Frontal cortex (tissue), 4 donors: ENCODE measurements around the gene MYBPC3. TPM values are rescaled to one million over a fixed set of nuclear protein-coding genes. Genes with fewer than 3 reads are reported as not detected.
"Not testable (repeated sequence)": the region's sequence is repeated elsewhere in the genome, so short reads cannot be mapped to it uniquely, and the experiment has no call there.

ENCODE experiments used
- DNase-seq, 2 donors: peaks; one replicate each; pipeline ENCODE4 v3.0.0; 2012; ENCODE audit warnings: low spot score in 2 of 2
- FAIRE-seq: peaks from 2 replicates; lab custom pipeline; 2012; peaks lifted over from hg19 to GRCh38; lab: Jason Lieb, UNC
- total RNA-seq: library from RNA; depleted of rRNA; stranded (reverse); fragments of >200 nt; gene quantifications from one replicate; pipeline ENCODE4 v1.2.3, GENCODE V29; 2014
- donor health status: control.
- donor health status: control.
- donor health status: control.

Gene MYBPC3
- total RNA-seq, 1 donor from 2014 or later, result not detected

GRCh38 chr11:47342036-47342803, 10.3 kb downstream of the MYBPC3 start:
- no peak for FAIRE-seq
- DNase-seq, result no peak

GRCh38 chr11:47340980-47341775, 11.3 kb downstream of the MYBPC3 start:
- no peak for FAIRE-seq
- no peak for DNase-seq

DNA sequence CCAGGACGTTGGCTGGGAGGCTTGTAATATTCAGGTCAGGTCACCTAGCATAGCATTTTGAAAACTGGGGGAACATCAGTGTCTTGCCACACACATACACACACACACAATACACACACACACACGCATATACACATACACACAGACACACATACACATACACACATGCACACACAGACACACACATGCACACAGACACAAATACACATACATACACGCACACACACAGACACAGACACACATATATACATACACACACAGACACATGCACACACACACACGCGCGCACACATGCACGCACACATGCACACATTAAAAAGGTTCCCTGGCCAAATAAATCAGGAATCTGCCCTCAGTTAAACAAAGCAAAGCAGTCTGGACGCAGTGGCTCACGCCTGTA, 12.5 kb downstream of the MYBPC3 start:
- DNase-seq (no peak), FAIRE-seq (no peak)

GRCh38 chr11:47338396-47339241, 13.9 kb downstream of the MYBPC3 start:
- DNase-seq (no peak), FAIRE-seq (no peak)

DNA sequence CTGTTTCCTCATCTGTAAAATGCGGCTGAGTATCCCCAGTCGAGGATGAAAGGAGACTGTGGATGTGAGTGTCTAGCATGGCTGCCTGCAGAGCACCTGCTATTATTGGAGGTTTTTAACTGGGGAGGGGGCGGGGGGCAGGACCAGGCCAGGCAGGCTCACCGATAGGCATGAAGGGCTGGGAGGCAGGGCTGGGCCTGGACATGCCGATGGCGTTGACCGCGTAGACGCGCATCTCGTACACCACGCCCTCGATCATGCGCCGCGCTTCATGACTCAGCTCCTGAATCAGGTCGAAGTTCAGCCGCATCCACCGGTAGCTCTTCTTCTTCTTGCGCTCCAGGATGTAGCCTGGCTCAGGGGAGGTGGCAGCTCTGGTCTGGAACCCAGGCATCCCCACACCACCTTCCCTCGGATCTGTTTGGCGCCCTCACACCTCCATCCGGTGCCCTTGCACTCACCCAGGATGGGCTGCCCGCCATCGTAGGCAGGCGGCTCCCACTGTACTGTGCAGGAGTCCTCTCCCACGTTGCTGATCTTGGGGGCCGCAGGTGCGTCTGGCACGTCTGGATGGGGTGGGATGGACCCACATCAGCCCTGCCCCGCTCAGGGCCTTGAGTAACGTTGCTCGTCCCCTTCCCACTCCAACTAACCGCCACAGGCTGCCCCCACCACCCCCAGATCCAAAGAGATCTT, 15.1 kb downstream of the MYBPC3 start:
- FAIRE-seq, result no peak

DNA sequence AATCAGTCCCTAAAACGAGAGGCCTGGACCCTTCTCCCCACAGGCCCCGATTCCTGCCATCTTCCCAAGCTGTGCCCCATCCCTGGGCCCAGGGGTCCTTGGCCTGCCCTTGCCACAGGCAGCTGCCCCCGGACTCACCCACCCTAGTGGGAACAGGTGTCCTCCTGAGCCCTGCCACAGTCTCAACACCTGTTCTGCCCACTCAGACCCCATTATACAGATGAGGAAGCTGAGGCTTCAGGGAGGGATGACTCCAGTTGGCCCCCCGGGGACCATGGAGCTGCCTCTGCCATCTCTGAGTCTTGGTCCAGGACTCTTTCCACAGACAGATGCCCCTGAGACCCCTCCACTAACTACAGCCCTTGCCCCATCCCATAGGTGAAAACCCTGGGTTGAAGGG, 15.9 kb downstream of the MYBPC3 start:
- FAIRE-seq, result no peak
- no peak for DNase-seq

More for the DNA sequence above, 15.1 kb downstream of the MYBPC3 start:
- DNase-seq, result no peak

DNA sequence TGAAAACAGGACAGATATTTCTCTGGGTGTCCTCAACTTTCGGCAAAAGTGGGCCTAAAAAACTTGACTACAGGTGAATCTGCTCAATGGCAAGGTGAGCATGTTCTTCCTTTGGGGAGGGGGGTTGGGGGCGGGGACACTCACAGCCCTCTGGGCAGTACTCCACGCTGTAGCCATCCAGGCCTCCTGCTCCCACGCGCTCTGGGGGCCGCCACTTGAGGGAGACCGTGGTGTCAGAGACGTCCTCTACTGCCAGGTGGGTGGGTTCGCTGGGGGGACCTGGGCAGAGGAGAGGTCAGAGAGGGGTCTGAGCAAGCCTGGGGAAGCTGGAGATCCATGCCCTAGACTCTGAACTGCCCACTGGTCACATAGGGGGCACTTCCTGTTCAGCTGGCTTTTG, 16.8 kb downstream of the MYBPC3 start:
- FAIRE-seq (no peak), DNase-seq (no peak)

DNA sequence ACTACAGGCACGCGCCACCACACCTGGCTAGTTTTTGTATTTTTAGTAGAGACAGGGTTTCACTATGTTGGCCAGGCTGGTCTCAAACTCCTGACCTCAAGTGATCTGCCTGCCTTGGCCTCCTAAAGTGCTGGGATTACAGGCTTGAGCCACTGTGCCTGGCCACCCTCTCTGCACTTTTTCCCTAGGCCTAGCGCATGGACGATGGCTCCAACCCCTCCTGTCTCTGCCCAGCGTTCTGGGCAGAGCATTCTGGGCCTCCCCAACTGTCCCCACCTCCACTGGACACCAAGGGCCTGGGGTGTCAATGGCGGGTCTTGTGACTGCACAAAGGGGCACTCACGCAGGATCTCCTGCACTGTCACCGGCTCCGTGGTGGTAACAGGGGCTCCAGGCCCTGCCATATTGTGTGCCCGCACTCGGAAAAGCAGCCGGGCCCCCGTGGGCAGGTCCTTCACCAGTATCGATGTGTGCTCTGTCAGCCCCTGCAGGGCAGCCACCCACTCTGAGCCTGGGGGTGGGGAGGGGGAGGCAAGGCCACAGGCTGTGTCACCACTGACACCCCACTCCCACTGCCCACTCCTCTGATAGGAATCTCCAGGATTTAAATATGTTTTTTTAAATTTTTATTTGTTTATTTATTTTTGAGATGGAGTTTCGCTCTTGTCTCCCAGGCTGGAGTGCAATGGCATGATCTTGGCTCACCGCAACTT, 17.6 kb downstream of the MYBPC3 start:
- not testable (repeated sequence) for DNase-seq, FAIRE-seq

DNA sequence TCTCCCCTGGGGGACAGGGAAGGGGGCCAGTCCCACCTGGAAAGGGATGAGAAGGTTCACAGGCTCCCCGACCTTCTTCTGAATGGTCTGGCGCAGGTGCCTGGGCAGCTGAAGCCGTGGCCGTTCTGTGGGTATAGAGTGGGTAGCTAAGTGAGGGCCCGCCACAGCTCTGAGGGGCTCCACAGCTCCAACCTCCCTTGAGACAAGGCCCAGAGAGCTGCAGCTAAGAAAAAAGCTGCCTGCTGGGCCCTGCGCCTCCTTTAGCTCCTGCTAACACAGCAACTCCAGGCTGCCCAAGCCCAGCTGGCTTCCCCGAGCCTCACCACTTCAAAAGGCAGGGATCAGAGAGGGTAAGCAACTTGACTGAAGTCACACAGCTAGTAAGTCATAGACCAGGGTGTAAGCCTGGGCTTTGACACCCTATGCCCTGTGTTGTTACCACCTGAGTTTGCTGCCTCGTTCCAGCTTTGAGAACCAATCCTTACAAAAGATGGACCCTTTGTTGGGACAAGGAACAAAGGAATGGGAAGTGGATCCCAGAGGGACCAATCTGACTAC, 18.5 kb downstream of the MYBPC3 start:
- FAIRE-seq (no peak), DNase-seq (no peak)

DNA sequence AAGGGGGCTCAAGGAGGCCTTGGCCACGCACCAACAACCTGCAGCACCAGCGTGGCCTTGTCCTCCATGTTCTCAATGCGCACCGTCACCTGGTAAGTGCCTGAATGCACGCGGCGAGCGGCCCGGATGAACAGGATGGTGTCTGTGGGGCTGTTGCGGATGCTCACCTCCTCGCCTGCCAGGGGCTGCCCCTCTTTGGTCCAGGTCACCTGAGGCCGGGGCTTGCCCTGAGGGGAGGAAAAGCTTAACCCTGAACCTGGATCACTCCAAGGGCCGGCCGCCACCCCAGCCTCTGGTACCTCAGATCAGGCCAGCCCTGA, 19.0 kb downstream of the MYBPC3 start:
- no peak for DNase-seq
- no peak for FAIRE-seq

- DNase-seq (no peak), FAIRE-seq (no peak)
These were observed 19.5 kb downstream of the MYBPC3 start for GRCh38 chr11:47332791-47333525.

GRCh38 chr11:47332303-47332711, 20.2 kb downstream of the MYBPC3 start:
- FAIRE-seq, result no peak

DNA sequence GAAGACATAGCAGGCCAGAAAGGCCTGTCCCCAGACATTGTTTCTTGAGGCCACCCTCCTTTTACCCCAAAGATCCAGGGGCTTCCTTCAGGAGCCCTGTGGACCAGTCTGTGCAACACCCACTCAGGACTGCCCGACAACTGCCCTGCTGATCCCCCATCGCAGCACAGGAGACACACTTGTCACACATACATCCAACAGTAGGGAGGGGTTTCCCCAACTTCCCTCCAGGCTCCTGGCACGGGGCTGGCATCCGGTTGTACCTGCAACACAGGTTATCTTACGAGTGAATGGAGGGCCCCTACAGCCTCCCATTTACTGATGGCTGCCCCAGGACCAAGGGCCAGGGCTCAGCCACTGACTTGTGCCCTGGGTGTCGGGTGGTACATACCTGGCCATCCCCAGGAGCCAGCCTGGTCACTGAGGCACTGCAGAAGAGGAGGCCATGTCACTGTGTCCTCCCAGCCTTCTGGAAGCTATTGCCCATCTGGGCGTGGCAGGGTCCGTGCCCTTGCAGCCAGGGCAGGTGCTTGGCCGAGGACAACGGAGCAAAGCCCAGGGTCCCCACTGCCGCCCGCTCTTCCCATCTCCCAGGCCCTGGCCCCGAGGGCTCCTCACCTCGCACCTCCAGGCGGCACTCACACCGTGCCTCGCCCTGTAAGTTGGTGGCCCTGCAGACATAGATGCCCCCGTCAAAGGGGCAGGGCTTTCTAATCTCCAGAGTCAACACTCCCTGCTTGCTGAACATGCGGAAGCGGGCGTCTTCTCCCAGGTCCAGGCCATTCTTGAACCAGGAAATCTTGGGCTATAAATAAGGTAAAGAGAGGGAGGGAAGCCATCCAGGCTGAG, 20.8 kb downstream of the MYBPC3 start:
- DNase-seq, result no peak
- FAIRE-seq, result no peak

More at GRCh38 chr11:47332303-47332711, 20.2 kb downstream of the MYBPC3 start:
- DNase-seq, result no peak

DNA sequence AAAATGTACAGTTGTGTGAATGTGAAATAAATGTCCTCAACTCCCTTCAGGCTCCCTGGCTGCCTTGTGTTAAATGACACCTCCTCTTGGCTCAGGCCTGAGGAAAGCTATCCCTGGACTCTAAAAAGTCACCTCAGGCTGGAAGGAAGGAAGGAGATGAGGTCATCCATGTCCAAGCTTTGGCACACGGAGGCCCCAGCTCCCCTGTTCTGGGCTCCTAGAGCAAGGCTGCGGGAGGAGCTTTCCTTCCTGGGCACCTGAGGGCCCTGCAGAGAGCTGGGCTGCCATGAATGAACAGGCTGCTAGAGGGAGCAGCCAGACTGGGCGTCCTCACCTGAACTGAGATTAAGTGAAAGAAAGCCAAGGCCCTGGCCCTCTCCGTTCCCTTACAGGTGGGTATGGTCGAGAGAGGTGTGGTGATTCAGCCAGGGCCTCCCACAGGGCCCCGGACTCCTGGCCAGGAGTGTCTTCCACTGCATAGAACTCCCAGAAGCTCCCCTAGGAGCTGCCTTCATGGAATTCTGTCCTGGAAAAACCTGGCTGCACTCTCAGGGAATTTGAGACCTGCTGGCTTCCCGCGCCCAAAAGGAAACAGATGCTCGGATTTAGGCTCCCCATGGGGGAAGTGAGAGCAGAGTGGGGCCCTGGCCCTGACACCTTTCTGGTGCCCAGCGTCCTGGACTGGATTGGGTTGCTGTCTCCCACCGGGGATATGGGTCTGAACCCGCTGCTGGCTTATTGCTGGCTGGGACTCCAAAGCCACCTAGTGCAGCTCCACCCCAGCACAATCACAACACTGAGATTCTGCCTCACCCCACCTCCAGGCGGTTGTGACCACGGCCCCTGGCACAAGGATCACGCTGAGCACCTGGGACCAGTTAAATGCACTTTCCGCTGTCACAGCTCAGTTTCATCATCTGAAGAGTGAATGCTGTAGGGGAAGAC, 22.2 kb downstream of the MYBPC3 start:
- DNase-seq (no peak), FAIRE-seq (no peak)

DNA sequence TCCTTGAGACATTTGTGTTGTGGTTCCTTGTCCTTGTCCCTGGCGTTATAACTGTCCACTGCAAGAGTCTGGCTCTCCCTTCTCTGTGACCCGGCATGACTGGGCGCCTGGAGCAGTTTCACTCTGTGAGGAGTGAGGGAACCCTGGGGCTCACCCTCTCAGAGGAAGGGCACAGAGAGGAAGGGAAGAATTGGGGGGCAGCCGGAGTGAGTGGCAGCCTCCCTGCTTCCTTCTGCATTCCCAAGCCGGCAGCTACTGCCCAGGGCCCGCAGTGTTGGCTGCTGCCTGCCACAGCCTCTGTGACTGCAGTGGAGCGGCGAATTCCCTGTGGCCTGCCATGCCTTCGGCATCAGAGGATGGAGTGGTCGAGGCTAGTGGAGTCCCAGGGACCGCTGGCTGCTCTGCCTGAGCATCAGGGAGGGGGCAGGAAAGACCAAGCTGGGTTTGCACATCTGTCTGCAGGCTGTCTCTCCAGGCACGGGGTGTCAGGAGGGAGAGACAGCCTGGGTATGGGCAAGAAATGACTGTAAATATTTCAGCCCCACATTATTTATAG, 23.0 kb downstream of the MYBPC3 start:
- no peak for FAIRE-seq
- no peak for DNase-seq
